GM11168 (cell line): ENCODE results near the gene MED16.

Source experiments
- in situ Hi-C: fragments of 300-500 bp; cut with MboI; formaldehyde crosslinking; loops from one replicate; pipeline ENCODE4 v1.12.0; 2022; ENCODE audit warnings: low sequenced_read_pairs; ENCODE audit not compliant: unreplicated experiment

MED16 gene, protein sequence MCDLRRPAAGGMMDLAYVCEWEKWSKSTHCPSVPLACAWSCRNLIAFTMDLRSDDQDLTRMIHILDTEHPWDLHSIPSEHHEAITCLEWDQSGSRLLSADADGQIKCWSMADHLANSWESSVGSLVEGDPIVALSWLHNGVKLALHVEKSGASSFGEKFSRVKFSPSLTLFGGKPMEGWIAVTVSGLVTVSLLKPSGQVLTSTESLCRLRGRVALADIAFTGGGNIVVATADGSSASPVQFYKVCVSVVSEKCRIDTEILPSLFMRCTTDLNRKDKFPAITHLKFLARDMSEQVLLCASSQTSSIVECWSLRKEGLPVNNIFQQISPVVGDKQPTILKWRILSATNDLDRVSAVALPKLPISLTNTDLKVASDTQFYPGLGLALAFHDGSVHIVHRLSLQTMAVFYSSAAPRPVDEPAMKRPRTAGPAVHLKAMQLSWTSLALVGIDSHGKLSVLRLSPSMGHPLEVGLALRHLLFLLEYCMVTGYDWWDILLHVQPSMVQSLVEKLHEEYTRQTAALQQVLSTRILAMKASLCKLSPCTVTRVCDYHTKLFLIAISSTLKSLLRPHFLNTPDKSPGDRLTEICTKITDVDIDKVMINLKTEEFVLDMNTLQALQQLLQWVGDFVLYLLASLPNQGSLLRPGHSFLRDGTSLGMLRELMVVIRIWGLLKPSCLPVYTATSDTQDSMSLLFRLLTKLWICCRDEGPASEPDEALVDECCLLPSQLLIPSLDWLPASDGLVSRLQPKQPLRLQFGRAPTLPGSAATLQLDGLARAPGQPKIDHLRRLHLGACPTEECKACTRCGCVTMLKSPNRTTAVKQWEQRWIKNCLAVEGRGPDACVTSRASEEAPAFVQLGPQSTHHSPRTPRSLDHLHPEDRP

DNA sequence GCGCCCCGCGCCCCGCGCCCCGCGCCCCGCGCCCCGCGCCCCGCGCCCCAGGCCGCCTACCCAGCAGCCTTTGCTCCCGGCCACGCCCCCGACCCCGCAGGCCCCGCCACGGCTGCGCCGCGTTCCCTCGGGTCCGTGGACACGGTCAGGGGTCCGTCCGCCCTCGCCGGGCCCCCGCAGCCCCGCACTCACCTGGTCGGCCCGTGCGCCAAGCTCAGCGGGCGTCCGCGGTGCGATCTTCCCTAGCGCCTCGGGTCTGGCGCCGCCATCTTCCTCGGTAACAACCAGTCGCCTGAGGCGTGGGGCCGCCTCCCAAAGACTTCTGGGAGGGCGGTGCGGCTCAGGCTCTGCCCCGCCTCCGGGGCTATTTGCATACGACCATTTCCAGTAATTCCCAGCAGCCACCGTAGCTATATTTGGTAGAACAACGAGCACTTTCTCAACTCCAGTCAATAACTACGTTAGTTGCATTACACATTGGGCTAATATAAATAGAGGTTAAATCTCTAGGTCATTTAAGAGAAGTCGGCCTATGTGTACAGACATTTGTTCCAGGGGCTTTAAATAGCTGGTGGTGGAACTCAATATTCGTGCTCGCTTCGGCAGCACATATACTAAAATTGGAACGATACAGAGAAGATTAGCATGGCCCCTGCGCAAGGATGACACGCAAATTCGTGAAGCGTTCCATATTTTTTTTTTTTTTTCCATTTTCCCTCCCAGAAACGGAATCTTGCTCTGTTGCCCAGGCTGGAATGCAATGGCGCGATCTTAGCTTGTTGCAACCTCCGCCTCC lies at the start of gene MED16, which contains the start of gene RNU6-9:
MED16 (minus strand) TSS at position 294 of the 796 bp plus-strand sequence. CDS start 2,056 bp downstream, outside the sequence.
RNU6-9 (plus strand) TSS at position 591 of the 796 bp plus-strand sequence.
- in situ Hi-C loops, result no loop called here

DNA sequence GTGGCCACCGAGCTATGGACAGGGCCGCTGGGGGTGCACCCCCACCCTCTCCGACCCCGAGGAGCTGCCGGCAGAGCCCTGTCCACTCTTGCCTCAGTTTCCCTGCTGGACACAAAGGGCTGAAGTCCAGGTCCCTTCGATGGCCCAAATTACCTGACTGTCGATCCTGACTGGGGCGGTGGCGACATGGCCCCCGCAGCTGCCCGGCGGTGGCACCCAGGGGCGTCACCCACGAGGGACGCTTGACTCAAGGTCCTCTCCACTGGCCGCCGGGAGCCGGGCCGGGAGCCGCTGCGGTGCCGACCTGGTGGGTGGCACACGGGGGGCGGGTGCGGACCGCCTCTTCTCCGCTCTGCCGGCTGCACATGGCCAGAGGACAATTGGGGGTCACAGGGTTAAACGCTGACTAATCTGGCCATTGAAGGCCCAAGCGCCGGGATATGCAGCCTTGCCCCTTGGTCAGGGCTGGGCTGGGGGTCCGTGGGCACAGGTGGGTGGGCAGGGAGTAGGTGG lies 49.2 kb upstream of the MED16 start:
- in situ Hi-C loops, result no loop called here

DNA sequence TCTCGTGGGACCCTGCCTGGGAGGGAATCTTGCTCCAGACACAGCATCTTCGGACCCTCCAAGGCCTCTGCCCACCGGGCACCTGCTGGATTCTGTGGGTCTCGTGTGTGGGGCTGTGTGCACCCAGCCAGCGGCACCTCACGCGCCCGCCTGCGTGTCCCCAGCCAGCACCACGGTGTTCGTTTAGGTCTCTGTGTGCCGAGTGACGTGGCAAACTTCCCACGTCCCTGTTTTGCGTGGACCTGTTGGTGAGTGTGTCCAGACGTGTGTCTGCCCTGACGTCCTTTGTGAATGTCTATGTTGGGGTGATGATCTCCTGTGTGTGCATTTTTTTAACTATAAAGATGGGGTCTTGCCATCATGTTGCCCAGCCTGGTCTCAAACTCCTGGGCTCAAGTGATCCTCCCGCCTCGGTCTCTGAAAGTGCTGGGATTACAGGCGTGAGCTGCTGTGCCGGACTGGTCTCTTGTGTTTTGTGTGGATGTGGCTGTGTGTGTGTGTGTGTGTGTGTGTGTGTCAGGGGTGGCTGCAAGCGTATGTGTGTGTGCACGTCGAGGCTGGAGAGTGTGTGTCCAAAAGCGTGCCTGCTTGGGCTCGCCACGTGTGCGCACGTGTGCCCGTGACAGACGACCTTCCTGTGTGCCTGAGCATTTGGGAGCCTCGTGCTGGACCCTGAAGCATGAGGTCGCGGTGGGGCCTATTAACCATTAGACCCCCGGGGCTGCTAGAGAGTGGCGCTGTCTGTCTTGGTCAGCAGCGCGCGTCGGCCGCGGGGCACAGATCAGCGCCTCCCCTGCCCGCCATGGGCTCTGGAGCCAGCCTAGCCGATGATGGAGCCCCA lies 48.5 kb upstream of the MED16 start:
- in situ Hi-C loops, result no loop called here

DNA sequence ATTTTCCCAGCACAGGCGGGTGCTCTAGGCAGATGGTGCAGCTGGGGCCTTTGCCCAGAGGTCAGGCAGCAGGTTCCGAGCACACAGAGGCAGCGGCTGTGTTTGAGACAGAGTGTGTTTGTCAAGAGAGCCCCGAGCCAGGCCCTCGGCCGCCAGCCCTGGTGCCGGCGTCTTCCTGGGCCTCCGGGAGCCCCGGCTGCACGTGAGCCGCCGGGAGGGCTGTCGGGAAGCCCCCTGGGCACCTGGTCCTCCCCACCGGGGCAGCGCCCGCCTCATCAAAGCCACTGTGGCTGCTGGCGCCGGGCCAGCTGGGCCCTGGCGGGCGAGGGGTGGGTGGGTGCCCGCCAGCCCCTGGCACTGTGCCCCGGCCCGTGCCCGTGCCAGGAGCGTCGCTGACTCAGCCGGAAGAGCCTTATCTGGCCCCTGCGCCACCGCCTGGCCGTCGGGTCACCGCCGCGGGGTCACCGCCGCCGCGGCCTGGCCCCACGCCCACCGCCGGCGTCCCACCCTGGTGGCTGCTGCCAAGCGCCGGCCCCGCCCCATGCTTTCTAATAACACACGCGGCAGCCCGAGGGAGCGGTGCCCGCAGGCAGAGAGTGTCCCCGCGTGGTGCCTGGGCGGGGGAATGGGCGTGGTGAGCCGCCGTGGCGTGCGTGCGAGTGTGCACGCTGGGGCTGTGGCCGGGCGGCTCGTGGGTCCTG lies 47.8 kb upstream of the MED16 start:
- in situ Hi-C loops, result no loop called here

DNA sequence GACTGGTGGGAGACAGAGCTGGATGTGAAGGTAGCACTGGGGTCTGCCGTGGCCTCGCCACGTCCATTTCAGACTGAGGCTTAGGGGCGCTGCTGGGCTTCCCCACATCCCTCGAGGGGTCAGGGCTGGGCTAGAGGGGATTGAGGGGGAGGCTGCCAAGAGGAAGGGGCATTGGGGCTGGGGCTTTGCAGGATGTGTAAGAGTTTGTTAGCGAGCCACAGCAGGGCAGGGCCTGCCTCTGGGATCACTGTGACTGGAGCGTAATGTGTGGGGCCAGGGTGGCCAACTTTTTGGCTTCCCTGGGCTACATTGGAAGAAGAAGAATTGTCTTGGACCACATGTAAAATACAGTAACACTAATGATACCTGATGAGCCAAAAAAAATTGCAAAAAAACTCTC lies 46.9 kb upstream of the MED16 start:
- in situ Hi-C loops, result no loop called here

DNA sequence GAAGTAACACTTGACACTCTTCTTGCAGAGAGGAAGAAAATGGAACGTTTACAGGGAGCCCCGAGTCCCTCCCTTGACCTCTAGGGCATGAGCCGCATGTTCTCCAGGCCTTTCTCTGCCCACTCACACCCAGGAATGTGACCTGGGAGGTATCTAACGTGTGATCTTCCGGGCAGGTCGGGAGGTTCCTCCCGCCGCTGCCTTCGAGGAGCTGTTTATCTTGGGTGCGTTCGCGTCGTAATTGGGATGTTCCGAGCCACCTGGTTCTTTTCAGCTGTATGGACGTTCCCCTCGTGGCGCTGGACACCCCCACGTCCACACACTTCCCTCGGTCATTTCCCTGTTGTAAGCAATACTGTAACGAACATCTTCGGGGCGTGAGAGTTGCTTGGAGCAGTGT lies 46.5 kb upstream of the MED16 start:
- in situ Hi-C loops, result no loop called here

DNA sequence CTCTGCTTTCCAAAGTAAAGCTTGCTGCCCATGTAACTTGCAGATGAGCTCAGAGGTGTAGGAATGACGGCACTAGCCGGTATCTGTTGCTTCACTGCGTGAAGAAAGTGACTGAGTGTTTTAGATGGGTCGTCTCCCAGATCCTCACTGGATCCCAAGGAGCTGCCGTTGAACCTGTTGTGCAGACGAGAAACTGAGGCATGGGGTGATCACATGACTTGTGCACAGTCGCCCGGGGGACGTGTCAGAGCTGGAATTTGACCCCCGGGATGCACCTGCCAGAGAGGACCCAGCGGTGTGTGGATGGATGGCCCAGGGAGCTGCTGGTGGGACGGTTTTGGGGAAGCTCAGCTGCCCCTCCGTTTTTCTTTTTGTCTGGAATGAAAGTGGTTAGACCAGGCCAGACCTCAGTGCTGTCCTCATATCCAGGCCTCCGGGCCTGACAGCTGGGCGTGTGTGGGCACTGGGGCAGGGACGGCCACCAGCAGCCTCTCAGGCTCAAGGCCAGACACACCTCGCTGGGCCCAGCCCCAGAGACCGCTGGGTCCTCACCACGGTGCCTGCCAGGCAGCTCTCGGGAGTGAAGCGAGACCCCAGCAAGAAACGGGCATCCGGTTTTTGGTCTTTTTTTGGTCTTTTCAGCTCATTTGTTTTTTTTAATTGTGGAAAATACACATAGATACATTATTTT lies 45.4 kb upstream of the MED16 start:
- in situ Hi-C loops, result no loop called here

DNA sequence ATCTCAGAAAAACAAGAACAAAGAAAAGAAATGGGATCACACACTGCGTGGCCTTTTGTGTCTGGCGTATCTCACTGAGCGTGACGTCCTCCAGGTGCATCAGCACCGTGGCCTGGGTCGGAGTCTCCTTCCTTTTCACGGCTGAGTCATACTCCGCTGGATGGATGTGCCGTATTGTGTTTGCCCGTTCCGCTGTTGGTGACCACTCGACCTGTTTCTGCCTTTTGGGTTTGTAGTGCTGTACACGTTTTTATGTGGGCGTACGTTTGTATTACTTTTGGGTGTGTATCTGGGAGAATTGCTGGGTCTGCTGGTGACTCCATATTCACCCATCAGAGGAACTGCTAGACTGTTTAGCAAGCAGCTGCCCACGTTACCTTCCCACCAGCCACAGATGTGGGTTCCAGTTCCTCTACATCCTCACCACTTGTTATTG lies 44.3 kb upstream of the MED16 start:
- in situ Hi-C loops, result no loop called here

DNA sequence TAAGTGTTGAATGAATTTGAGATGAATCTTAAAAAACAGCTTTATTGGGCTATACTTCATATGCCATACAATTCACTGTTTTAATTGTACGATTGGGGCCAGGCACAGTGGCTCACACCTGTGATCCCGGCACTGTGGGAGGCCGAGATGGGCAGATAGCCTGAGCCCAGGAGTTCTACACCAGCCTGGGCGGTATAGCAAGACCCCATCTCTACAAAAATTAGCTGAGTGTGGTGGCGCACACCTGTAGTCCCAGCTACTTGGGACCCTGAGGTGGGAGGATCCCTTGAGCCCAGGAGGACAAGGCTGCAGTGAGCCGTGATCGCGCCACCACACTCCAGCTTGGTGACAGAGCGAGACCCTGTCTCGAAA lies 43.2 kb upstream of the MED16 start:
- in situ Hi-C loops, result no loop called here

DNA sequence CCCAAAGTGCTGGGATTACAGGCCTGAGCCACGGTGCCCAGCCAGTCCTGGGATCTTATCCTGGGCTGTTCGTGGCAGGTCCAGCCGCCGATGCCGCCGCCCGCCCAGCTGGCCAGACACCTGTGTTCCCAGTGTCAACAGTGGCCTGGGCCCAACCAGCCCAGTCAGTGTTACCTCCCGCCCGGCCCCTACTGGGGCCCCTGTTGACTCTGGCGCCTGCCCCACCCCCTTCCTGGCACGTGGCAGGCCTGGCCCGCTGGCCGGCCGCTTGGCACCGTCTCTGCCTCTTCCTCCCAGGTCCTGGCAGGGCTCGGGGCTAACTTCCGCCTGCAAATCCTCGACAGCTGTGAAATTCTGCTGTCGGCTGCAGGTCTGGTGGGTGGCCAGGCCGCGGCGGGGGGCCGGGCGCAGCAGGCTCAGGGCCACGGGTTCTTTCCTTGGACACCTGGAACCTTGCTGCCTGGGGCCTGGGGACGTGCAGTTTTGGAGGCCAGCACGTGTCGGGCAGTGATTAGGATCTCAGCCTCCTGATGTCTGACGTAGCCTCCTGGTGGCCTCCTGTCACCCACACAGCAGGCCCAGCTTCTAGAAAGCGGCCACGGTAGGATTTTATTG lies 42.0 kb upstream of the MED16 start:
- in situ Hi-C loops, result no loop called here

DNA sequence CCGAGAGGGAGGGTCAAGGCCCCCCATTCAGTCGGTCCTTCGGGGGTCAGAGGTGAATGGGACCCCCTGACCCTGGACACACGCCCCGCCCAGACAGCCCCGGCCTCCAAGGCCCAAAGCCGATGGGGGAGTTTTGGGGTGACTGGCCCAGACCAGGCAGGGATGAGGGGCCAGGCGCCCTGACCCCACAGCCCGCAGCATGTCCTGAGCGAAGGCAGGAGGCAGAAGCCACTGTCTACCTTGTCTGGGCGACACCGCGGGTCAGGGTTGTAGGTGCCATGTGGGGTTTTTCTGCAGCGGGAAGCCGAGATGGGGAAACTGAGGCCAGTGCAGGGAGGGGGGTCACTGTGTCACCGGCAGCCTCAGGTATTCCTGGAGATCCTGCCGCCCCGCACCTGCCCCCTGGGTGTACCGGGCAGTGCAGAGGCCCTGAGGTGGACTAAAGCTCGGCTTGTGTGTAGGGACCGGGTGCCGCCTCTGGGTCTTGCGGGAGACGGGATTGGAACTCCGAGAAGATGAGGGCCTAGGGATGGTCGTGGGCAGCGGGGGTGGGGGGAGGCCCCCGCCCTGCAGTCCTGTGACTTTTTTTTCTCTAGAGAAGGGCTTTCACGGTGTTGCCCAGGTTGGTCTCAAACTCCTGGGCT lies 41.3 kb upstream of the MED16 start:
- in situ Hi-C loops, result no loop called here

DNA sequence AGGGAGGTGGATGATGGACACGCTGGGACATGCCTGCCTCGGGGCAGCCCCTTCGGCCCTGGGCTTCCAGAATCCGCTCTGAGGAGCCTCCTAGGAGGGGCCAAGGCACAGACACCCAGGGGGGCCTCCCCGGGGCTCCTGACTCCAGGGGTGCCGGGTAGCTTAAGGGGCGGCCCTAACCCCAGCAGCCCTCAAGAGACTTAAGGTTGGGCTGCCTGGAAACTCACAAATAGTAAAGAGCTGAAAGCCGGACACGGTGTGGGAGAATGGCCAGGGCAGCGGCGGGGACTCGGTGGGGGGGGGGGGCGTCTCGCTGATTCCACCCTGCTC lies 40.5 kb upstream of the MED16 start:
- in situ Hi-C loops, result no loop called here

DNA sequence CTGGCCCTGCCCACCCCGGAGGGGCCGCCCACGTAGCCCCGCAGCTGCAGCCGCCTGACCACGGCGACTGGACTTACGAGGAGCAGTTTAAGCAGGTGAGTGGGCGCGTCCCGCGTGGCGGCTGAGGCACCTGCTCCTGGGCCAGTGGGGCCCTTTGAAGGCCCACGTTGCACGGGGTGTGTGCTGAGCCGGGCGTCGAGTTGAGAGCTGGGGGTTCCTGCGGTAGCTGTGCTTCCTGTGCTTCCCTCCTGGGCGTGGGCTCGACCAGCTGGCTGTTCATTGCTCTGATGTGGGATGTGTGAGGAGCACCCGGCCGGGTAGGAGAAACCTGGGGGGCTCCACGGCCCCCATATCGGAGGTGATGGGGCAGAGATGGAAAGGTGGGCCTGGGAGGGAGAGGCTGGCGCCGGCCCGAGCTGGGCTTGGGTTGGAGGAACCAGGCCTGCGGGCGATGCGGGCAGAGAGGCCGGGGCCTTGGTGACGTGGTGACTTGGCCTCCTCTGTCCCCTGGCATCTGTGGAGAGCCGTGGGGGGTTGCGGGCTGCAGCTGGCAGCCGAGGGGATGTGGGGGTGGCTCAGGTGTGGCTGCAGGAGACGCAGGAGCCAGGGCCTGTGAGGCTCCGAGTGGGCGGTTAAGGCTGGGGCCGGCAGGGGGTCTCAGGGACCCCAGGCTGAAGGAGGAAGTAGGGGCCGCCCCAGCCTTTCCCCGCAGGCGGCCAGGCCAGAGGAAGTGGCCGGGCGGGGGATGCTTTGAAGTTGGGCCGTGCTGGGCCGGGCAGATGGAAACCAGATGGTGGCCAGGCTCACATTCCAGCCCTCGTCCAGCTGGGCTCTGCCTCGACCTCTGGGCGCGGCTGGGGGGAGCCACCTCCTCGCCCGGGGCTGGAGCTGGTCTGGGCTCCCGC lies 39.9 kb upstream of the MED16 start:
- in situ Hi-C loops, result no loop called here

DNA sequence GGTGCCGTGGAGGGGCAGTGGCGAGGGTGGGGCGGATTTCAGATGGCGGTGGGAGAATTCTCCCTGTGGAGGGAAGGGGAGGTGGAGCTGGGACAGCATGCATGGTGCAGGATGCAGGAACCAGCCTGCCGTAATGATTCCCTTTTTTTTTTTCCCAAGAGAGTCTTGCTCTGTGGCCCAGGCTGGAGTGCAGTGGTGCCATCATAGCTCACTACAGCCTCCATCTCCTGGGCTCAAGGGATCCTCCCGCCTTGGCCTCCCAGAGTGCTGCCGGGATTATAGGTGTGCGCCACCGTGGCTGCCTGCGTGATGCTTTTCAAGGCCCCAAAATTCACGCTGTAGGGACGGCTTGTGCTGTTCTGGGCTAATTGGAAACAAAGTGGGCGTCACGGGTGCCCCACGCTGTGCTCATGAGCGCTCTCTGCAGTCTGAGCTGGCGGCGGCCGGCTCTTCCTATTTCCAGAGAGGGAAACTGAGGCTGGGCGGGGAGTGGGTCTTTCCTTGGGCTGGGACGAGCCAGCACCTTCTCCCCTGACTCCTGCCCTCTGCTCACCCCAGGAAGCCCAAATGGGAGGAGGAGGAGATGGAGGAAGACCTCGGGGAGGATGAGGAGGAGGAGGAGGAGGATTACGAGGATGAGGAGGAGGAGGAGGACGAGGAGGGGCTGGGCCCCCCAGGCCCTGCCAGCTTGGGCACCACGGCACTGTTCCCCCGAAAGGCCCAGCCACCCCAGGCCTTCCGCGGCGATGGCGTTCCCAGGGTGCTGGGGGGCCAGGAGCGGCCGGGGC lies 39.1 kb upstream of the MED16 start:
- in situ Hi-C loops, result no loop called here

DNA sequence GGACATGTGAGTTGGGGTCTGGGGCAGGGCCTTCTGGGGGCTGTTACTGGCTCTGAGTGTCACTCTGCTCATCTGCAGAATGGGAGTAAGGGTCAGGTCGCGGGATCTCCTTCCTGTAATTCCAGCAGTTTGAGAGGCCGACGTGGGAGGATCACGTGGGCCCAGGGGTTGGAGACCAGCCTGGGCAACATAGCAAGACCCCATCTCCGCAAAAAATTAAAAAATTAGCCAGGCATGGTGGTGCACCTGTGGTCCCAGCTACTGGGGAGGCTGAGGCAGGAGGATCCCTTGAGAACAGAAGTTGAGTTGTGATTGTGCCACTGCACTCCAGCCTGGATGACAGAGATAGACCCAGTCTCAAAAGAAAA lies 36.9 kb upstream of the MED16 start:
- in situ Hi-C loops, result no loop called here
